Memory B cell (primary cell): Measurements from ENCODE around the gene NAV1.
"Not testable (repeated sequence)": the region's sequence is repeated elsewhere in the genome, so short reads cannot be mapped to it uniquely, and the experiment has no call there.

Experiments
- ATAC-seq: fragments of 150-1000 bp; cut with Tn5 transposase; 2 replicates; pipeline ENCODE4 v1.10.0; 2021; ENCODE audit warnings: low read depth, mild to moderate bottlenecking, moderate library complexity
- DNase-seq, 2 donors: peaks; one replicate each; pipeline ENCODE4 v3.0.0; 2022; ENCODE audit warnings: low spot score in 2 of 2
- H3K27ac Mint-ChIP-seq: one replicate; pipeline ENCODE4 v1.8.0; 2022; ENCODE audit warnings: mild to moderate bottlenecking, moderate library complexity, mixed read lengths
- H3K27me3 Mint-ChIP-seq: one replicate; pipeline ENCODE4 v1.8.0; 2022; ENCODE audit warnings: mixed read lengths
- H3K36me3 Mint-ChIP-seq: one replicate; pipeline ENCODE4 v1.8.0; 2022; ENCODE audit warnings: mild to moderate bottlenecking, mixed read lengths
- H3K4me1 Mint-ChIP-seq: one replicate; pipeline ENCODE4 v1.8.0; 2022; ENCODE audit warnings: mixed read lengths
- H3K4me3 Mint-ChIP-seq: one replicate; pipeline ENCODE4 v1.8.0; 2022; ENCODE audit warnings: mild to moderate bottlenecking, moderate library complexity, mixed read lengths
- H3K9me3 Mint-ChIP-seq: one replicate; pipeline ENCODE4 v1.8.0; 2022; ENCODE audit warnings: mixed read lengths

NAV1 gene

DNA sequence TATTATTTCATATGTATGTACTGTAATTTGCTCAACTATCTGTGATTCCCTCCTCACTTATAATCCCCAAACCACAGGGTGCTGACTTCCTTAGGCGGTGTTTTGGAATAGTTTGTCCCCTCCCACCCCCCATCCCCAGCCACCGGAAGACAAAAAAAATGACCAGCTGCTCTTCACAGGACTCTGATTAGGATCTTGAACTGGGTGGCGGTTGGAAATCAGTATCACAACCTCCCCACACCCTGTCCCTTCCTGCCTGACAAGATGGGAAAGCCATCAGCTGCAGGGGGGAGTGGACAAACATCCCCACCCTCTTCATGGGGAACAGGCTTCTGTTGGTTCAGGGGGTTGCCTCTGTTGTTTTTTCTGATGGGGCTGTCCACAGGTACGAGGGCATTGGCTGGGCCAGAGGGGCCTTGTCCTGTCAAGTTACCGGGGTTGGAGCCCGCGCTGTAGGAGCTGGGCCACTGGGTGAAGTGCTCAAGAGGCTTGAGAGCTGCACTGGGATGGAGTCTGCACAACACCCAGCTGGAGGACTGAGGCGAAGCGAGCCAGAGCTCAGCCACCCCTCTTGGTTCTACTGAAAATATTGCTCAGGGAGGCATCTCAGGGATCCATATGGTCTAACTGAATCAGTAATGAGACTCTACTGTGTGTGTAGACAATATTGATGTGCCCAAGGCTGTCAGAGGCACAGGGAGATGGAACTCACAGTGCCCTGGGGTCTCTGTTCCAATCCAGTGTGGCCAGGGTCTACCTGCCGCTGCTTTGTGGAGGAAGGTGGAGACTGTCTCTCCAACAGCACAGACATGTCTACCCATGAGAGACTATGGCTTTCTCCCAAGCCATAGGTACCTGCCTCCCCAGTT is 28.2 kb downstream of the NAV1 start:
- no peak for DNase-seq
- Mint-ChIP-seq H3K27ac (no peak overlapping the region), H3K27me3 (no peaks in the 10 kb centered on the region), H3K4me3 (no peak overlapping the region), H3K36me3 (no peaks in the 10 kb centered on the region), H3K9me3 (no peaks in the 10 kb centered on the region), H3K4me1 (no peaks in the 10 kb centered on the region)
- ATAC-seq, result no peak

DNA sequence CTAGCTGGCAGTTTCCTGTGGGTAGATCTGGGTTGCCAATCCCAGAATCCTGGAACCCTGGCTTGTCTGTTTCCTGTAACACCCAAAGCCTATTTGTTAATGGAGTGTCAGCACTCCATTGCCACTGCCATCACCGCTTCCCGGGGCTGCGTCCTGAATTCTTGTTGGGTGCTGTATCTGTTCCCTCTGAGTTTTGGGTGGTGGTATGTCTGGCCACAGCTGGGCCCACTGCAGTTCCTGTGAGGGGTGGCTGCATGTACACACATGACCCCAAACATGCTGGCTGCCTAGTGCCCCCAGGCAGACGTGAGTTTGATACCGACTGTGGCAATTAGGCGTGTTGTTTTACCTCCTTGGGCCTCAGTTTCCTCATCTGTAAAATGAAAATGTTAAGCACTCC is 29.3 kb downstream of the NAV1 start:
- Mint-ChIP-seq H3K9me3 (no peaks in the 10 kb centered on the region), H3K27me3 (peaks cover 1% of the 10 kb centered on the region), H3K36me3 (no peaks in the 10 kb centered on the region), H3K4me3 (no peak overlapping the region), H3K4me1 (no peaks in the 10 kb centered on the region), H3K27ac (no peak overlapping the region)
- DNase-seq, result no peak
- ATAC-seq, result no peak

DNA sequence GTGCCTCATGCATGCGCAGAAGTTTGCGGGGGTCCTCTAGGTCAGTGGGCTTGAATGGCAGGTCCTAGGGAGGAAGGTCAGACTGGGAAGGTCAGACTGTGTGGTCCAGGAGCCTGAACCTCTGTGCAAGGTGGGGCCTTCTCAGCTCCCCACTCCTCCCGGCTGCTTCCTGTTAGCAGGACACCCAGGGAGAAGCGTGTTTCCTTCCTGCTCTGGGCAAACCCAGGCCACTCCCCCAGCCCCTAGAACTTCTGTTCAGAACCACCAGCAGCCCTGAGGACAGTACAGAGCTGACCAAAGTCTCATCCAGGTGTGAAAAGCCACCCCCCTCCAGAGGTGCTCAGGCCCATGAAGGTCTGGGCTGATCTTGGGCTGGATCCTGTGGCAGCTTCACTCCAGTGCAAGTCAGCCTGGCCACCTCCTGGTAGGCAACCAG is 29.9 kb downstream of the NAV1 start:
- no peak for ATAC-seq
- Mint-ChIP-seq H3K36me3 (no peaks in the 10 kb centered on the region), H3K9me3 (no peaks in the 10 kb centered on the region), H3K27ac (no peak overlapping the region), H3K4me1 (no peaks in the 10 kb centered on the region), H3K27me3 (peaks cover 1% of the 10 kb centered on the region), H3K4me3 (no peak overlapping the region)
- no peak for DNase-seq

DNA sequence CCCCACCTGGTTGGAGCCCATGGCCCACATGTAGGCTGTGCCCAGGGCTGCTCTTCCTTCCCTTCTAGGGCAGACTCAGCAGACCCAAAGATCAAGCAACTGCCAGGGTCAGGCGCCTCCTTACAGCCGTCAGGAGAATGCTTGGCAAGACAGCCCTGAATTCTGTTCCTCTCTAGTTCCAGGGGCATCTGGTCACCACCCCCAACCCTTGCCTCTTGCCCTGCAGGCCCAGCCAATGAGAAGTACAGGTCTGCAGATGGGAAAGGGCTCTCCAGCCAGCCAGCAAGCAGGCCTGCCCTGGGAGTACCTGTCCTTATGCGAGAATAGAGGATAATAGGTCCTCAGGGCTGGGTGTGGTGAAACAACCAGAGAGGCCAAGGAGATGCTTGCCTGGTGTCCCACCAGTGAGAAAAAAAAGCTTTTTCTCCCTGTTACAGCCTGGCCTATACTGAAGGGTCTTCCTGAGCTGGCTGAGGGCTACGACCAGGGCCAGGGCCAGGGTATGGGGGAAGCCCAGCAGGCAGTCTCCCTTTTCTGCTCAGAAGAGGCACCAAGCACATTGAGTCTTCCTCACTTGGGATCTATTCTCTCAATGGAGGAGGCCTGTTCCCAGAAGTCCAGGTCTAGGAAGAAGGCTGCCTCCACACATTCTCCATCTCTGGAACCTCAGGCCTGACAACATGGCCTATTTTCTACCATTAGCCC is 31.4 kb downstream of the NAV1 start:
- Mint-ChIP-seq H3K27ac (no peak overlapping the region), H3K27me3 (peaks cover 1% of the 10 kb centered on the region)

DNA sequence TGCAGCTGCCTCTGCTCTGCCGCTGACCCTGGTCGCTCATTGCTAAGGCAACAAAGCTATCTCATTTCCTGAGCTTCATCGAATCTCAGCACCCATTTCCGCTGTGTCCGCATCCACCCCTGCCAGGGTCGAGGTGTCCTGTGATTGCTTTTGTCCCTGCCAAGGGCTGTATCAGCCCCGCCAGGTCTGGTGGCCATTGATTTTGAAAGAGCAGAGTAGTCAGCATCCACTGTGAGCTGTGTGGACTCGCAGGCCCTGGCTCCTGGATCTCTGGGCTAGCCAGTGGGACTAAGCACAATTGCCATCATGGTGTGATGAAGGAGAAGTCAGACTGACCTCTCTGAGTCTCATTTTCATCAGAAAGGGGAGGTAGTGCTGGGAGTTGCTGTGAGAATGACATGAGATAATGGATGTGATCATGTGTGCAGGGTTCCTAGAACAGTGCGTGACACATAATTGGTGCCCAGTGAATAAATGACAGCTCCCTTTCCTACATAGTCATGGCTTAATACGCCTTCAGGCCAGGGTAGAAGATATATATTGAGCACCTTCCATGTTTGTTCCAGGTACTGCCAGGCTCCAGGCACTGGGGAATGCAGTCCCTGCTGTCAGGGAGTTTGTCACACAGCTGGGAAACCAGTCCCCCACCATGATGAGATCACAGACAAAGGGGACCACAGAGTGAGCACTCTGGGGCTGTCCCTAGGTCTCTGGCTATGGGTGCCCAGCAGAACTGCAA is 32.1 kb downstream of the NAV1 start:
- Mint-ChIP-seq H3K4me1 (no peaks in the 10 kb centered on the region), H3K27ac (no peak overlapping the region), H3K4me3 (no peak overlapping the region), H3K36me3 (no peaks in the 10 kb centered on the region), H3K9me3 (no peaks in the 10 kb centered on the region), H3K27me3 (peaks cover 1% of the 10 kb centered on the region)
- no peak for DNase-seq
- no peak for ATAC-seq

More for the DNA sequence above, 31.4 kb downstream of the NAV1 start:
- Mint-ChIP-seq H3K4me3 (no peak overlapping the region), H3K4me1 (no peaks in the 10 kb centered on the region), H3K9me3 (no peaks in the 10 kb centered on the region), H3K36me3 (no peaks in the 10 kb centered on the region)
- ATAC-seq, result no peak
- no peak for DNase-seq

DNA sequence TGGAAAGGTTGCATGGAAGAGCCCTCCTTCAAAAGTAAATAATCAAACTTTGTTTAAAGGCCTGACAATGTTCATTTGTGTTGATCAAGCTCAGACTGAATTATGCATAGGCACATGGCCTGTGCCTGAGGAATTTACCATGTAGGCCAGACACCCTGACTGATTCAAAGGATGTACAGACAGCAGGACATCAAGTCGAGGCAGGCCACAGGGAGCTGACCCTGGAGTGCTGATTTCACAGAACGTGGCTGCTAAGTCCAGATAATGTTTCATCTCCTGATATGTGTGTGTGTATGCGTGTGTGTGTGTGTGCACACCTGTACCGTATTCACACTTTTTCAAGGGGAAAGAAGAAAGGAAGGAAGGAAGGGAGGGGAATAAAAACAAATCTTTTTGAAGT is 34.1 kb downstream of the NAV1 start:
- H3K9me3 Mint-ChIP-seq, result peaks cover 6% of the 10 kb centered on the region
- ATAC-seq (no peak), DNase-seq (no peak)
- peaks cover 6% of the 10 kb centered on the region for H3K36me3 Mint-ChIP-seq
- no peak overlapping the region for H3K4me3 Mint-ChIP-seq
- H3K27ac Mint-ChIP-seq, result no peak overlapping the region
- peaks cover 1% of the 10 kb centered on the region for H3K27me3 Mint-ChIP-seq
- no peaks in the 10 kb centered on the region for H3K4me1 Mint-ChIP-seq

DNA sequence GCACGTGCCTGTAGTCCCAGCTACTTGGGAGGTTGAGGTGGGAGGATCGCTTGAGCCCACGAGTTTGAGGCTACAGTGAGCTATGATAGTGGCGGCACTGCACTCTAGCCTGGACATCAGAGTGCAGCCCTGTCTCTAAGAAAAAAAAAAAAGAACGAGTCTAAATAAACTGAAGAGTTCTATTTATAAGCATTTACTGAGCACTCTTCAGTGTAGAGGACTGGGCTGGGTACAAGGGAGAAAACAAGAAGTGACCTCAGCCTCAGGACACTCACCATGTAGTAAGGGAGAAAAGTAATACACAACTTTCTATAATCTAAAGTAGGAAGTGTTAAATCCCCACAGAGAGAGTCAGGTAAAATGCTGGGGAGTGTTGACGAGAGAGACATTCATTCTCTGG is 35.0 kb downstream of the NAV1 start:
- H3K27me3 Mint-ChIP-seq, result peaks cover 1% of the 10 kb centered on the region

DNA sequence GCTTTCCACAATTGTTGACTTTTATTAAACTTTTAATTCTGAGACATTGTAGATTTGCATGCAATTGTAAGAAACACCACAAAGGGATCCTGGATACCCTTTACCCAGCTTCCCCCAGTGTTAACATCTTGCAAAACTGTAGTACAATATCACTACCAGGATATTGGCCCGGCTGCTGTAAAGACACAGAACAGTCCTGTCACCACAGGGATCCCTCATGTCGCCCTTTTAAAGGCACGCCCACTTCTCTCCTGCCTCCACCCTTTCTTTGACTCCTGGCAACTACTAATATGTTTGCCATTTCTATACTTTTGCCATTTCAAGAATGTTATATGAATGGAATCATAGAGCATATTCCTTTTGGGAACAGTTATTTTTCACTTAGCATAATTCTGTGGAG is 37.0 kb downstream of the NAV1 start:
- peaks cover 8% of the 10 kb centered on the region for H3K9me3 Mint-ChIP-seq
- ATAC-seq, result no peak

More for the DNA sequence above, 35.0 kb downstream of the NAV1 start:
- ATAC-seq (no peak), DNase-seq (no peak)
- Mint-ChIP-seq H3K27ac (no peak overlapping the region), H3K9me3 (peaks cover 8% of the 10 kb centered on the region), H3K4me1 (no peaks in the 10 kb centered on the region), H3K4me3 (no peak overlapping the region), H3K36me3 (peaks cover 8% of the 10 kb centered on the region)

DNA sequence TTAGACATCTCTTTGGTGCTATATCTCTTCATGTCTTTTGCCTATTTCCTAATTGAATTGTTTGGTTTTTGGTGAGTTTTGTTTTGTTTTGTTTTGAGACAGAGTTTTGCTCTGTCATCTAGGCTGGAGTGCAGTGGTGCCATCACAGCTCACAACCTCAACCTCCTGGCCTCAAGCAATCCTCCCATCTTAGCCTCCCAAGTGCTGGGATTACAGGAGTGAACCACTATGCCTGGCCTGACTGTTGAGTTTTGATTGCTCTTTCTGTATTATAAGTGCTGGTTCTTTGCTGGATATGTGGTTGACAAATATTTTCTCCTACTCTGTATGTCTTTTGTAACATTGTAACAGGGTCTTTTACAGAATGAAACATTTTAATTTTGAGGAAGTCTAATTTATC is 38.0 kb downstream of the NAV1 start:
- no peaks in the 10 kb centered on the region for H3K4me1 Mint-ChIP-seq
- DNase-seq, result no peak
- H3K4me3 Mint-ChIP-seq, result no peak overlapping the region
- no peak for ATAC-seq
- H3K27me3 Mint-ChIP-seq, result peaks cover 7% of the 10 kb centered on the region
- H3K9me3 Mint-ChIP-seq, result peaks cover 8% of the 10 kb centered on the region
- no peak overlapping the region for H3K27ac Mint-ChIP-seq
- peaks cover 10% of the 10 kb centered on the region for H3K36me3 Mint-ChIP-seq

More for the DNA sequence above, 37.0 kb downstream of the NAV1 start:
- Mint-ChIP-seq H3K27me3 (peaks cover 4% of the 10 kb centered on the region), H3K36me3 (peaks cover 10% of the 10 kb centered on the region), H3K27ac (no peak overlapping the region), H3K4me1 (no peaks in the 10 kb centered on the region), H3K4me3 (no peak overlapping the region)
- DNase-seq, result no peak

DNA sequence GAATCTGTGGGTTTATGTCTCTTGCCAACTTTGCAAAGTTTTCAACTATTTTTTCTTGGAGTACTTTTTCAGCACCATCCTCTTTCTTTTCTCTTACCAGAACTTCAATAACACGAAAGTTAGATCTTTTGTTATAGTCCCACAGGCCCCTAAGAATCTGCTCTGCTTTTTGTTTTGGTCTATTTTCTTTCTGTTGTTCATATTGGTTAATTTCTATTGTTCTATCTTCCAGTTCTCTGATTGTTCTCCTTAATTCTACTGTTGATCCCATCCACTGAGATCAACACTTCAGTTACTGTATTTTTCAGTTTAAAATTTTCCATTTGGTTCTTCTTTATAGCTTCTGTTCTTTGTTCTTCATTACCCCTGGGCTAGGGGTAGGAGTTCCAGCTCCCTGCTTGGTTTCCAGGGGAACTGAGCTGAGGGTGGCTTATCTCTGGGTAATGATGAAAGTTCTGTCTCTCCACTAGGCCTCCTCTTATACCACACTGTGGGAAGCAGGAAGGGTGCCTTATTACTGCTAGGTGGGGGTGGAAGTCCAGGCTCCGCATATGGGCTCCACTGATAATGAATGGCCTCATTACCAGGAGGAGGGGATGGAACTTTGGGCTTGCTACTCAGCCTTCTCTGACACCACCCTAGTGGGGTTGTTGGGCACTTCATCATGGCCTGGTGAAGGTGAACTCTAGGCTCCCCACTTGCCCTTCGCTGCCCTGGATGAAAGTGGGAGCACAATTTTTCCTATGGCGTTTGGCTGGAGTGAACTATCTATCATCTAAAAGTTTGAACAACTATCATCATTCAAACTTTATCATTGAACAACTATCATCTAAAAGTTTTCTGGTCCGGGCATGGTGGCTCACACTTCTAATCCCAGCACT is 39.3 kb downstream of the NAV1 start:
- no peak for ATAC-seq

DNA sequence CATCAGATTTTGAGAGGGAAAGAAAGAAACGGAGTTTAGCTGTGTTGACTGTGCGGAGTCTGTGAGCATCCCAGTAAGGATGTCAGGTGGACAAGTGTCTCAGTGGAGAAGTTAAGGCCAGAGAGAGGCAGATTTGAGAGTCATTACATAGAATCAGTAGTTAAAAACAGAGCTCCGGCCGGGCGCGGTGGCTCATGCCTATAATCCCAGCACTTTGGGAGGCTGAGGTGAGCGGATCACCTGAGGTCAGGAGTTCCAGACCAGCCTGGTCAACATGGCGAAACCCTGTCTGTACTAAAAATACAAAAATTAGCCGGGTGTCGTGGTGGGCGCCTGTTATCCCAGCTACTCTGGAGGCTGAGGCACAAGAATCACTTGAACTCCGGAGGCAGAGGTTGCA is 42.4 kb downstream of the NAV1 start:
- not testable (repeated sequence) for H3K4me3 Mint-ChIP-seq, DNase-seq, H3K27me3 Mint-ChIP-seq, H3K4me1 Mint-ChIP-seq, ATAC-seq, H3K9me3 Mint-ChIP-seq, H3K27ac Mint-ChIP-seq, H3K36me3 Mint-ChIP-seq

More for the DNA sequence above, 39.3 kb downstream of the NAV1 start:
- DNase-seq, result no peak
- Mint-ChIP-seq H3K4me3 (no peak overlapping the region), H3K36me3 (peaks cover 10% of the 10 kb centered on the region), H3K4me1 (no peaks in the 10 kb centered on the region), H3K9me3 (peaks cover 8% of the 10 kb centered on the region), H3K27me3 (peaks cover 5% of the 10 kb centered on the region), H3K27ac (no peak overlapping the region)

DNA sequence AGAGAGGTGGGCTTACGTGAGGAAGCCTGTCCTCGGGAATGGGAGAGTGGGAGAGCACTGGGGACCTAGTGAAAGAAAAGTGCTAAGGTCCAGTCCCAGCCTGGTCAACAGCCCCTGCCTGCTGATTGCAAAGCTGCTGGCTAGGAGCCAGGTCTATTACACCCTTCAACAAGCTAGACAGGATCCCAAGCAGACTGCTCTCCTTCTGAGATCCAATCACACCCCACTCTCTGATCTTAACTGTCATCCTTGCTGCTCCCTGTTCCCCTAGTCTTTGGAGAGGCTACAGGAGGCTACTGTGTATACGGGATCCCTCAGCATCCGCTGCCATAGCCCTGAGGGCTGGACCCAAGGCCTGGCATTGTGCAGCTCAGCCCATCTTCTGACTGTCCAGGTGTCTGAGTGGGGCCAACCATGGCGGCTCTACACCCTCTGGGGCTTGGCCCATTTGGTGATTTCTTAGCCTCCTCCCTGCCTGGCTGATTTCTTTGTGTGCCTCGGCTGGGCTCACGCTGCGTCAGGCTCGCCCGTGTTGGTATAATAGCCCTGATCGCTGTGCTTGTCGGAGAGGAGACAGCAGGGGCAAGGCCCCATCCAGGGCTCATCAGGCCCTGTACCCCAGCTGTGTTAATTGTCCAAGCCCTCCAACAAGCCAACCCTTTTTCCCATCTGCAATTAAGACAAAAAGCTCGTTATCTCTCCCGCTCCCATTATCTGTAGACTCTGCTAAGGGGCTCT is 43.9 kb downstream of the NAV1 start:
- peaks cover 4% of the 10 kb centered on the region for H3K9me3 Mint-ChIP-seq
- DNase-seq, result no peak
- no peak overlapping the region for H3K27ac Mint-ChIP-seq
- peaks cover 14% of the 10 kb centered on the region for H3K27me3 Mint-ChIP-seq
- H3K4me3 Mint-ChIP-seq, result no peak overlapping the region
- peaks cover 8% of the 10 kb centered on the region for H3K36me3 Mint-ChIP-seq
- H3K4me1 Mint-ChIP-seq, result no peaks in the 10 kb centered on the region
- ATAC-seq, result no peak

DNA sequence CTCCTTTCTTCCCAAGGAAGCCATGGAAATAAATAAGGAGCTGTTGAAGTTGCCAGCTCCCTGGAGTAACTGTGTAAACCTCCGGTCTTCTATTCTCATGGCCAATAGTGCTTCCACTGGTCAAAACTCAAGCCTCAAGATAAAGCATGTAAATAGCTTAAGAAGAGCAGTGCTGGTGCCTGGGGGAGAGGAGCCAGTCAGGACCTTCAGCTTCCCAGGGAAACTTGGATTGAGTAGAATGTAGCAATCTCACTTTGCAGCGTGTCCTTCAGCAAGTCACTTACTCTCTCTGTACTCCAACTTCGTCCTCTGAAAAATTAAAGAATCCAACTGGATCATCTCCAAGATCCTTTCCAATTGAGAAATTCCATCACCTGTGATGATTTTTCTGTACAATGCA is 44.7 kb downstream of the NAV1 start:
- DNase-seq, result no peak
- Mint-ChIP-seq H3K4me1 (no peaks in the 10 kb centered on the region), H3K27me3 (peaks cover 15% of the 10 kb centered on the region), H3K27ac (no peak overlapping the region), H3K4me3 (no peak overlapping the region), H3K36me3 (peaks cover 5% of the 10 kb centered on the region), H3K9me3 (no peaks in the 10 kb centered on the region)
- no peak for ATAC-seq
